CD4-positive, alpha-beta T cell treated with Interleukin-17A for 1 hour (primary cell): Measurements from ENCODE around the gene S100A12.

Source experiments
- DNase-seq: peaks from one replicate; pipeline ENCODE4 v3.0.0-alpha.2; 2020

Gene S100A12

GRCh38 chr1:153365696-153366095 is 9.7 kb downstream of the S100A12 start:
- DNase-seq = no peak

DNA sequence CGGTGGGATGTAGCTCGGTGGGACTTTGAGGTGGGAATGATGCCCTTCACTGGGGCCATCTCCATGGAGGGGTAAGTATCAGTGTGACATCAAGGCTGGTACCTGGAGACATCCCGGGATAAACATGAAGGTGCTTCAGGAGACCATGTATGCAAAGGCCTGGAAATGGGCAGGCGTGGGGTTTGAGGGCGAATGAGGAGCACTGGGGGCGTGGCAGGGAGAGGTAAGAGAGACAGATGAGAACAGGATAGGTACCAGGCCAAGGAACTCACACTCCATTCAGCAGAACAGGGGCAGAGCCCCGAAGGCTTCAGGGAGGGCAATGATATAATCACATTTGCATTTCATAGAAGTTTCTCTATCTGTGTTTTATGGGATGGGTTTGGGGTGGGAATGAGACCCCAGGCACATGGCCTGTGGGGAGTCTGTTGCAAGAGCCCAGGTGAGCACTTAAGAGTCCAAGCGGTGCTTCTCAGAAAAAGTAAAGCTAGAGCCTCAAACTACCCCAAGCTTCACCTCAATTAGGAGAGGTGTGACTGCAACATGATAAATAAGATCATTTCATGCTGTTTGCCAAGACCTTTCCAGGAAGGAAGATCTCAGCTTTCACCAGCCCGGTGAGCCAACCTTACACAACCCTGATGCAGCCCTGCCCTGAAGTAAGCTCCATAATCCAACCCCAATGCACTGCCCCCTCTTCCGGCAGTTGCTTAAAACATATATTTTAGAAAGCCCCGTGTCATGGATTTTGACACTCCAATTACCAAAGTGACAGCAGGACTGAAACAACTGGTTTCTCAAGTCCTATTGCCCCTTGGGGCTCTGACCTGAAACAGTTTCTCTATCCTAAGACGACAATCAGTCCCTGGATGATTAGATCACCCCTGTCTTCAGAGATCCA is 10.4 kb downstream of the S100A12 start:
- no peak for DNase-seq

GRCh38 chr1:153364156-153364555 is 11.3 kb downstream of the S100A12 start:
- no peak for DNase-seq

- DNase-seq = no peak
Observed at GRCh38 chr1:153363641-153364040, 11.8 kb downstream of the S100A12 start.

- no peak for DNase-seq
Observed at GRCh38 chr1:153362187-153362775, 13.1 kb downstream of the S100A12 start.

DNA sequence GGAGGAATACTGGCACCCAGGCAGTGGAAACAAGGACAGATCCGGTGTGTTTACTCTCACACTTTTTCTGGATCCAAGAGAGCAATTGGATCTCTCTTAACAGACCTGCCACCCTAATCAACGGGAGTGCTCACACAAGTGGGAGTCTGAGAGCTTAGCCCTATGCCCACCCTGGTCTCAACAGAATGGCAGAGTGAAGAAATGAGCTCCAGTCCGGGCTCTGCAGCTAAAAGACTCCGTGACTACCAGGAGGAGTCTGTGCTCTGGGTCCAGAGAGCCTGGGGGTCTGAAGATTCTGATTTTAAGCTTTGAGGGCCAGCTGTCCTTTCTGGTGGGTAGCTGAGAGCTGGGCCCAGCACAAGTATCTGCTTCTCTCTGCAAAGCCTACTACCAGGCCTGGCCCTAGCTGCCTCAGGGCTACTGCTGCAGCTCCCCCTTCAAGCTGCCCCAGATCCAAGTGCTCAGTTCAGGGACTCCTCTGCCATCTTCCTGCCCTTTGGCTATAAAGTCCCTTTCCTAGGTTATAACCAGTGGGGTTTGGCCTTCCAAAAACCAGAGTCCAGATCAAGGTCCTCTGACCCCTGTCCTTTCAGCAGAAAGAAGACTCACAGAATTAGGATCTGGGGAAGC is 13.8 kb downstream of the S100A12 start:
- DNase-seq = no peak

- no peak for DNase-seq
Observed at GRCh38 chr1:153360592-153361479, 14.6 kb downstream of the S100A12 start.

GRCh38 chr1:153360190-153360589 is 15.2 kb downstream of the S100A12 start:
- DNase-seq = no peak

- DNase-seq = no peak
Observed at GRCh38 chr1:153359241-153359640, 16.2 kb downstream of the S100A12 start.

DNA sequence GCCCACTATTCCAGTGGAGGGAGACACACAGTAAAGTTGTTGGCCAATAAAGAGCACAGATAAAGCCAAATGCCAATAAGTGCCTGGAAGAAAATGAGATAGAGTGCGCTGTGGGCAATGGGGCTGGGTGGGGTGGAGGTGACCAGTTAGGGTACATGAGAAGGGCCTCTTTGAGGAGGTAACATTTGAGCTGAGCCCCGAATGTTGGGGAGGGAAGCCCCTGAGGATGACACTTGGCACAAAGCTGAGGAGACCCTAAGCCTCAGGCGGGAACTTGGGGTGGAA is 16.8 kb downstream of the S100A12 start:
- DNase-seq = no peak

- no peak for DNase-seq
Observed at GRCh38 chr1:153357853-153358690, 17.3 kb downstream of the S100A12 start, which contains the start of gene S100A9. Gene S100A9 (plus strand): TSS chr1:153357854. CDS start chr1:153358284, 430 bp downstream.

GRCh38 chr1:153357076-153357852 is 18.2 kb downstream of the S100A12 start:
- peak; percentile 23 for DNase-seq

GRCh38 chr1:153356392-153357075 is 18.9 kb downstream of the S100A12 start:
- no peak for DNase-seq

- peak; percentile 47 for DNase-seq
Observed at GRCh38 chr1:153355445-153356071, 19.9 kb downstream of the S100A12 start.

GRCh38 chr1:153354515-153355193 is 20.8 kb downstream of the S100A12 start:
- no peak for DNase-seq

DNA sequence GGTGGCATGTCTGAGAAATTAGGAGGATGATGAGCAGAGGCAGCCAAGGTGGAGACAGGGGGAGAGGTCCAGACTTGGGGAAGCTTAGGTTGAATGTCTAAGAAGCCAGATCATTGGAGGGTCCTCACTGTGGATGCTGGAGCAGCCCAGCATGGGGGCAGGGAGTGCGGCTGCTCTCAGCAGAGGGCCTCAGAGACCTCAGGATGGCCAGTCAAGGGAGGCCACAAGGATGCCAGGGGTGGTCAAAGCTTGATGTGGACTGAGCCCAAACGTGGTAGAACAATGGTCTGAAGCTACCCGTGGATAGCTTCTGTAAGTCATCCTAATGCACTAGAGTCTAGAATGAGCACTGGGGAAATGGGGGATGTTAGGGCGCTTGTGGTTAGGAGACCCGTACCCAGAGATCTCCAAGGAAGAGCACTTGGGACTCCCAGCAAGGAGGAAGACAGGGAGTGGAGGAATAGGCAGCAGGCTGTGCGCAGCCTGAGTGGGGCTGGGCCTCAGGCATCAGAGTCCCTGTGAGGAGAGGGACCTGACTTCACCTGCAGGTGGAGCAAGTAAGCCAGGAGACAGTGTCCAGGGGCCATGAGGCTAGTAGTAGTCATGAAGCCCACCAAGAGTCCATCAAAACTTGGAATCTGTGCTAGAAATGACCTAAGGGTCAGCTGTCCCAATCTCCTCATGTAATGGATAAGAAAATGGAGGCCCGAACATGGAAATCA is 22.0 kb downstream of the S100A12 start:
- no peak for DNase-seq

GRCh38 chr1:153352523-153352922 is 22.9 kb downstream of the S100A12 start:
- DNase-seq = peak; percentile 65

DNA sequence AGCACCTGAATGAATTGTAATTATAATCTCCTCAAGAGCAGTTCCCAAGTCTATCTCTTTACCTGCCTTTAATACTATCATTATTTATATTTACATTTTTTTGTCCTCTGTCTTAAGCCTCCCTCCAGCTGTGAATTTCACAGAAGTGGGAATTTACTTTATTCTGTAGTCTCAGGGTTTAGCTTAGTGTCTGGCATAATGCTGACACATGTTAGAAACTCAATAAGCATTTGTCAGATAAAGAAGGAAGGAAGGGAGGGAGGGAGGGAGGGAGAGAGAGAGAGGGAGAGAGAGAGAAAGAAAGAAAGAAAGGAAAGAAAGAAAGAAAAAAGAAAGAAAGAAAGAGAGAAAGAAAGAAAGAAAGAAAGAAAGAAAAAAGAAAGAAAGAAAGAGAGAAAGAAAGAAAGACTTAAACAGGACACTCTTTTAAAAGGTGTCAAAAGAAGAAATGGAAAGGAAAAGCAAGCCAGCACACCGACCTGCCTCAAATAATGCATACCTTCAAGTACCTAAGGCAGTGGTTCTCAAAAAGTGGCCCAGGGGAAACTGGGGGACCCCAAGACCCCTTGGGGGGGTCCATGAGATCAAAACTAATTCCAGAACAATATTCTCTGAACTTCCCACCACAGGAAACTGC is 25.0 kb downstream of the S100A12 start:
- DNase-seq = no peak
